ENCODE data around the gene BPIFB3.
"Not testable (repeated sequence)": the region's sequence is repeated elsewhere in the genome, so short reads cannot be mapped to it uniquely, and the experiment has no call there.

Gene BPIFB3

GRCh38 chr20:33092361-33092760, 38.7 kb downstream of the BPIFB3 start:
- DNase-seq: no peak

GRCh38 chr20:33093074-33093473, 39.4 kb downstream of the BPIFB3 start:
- DNase-seq: no peak

- no peak for DNase-seq
Measured at GRCh38 chr20:33093582-33093981, 39.9 kb downstream of the BPIFB3 start.

- no peak for DNase-seq
Measured at GRCh38 chr20:33095249-33095648, 41.5 kb downstream of the BPIFB3 start.

GRCh38 chr20:33095902-33096584, 42.3 kb downstream of the BPIFB3 start:
- DNase-seq: peak; percentile 86

GRCh38 chr20:33097001-33097400, 43.3 kb downstream of the BPIFB3 start:
- DNase-seq: no peak

- DNase-seq: no peak
Measured at GRCh38 chr20:33099843-33100538, 46.3 kb downstream of the BPIFB3 start.

- DNase-seq: no peak
Measured at GRCh38 chr20:33103556-33103955, 49.9 kb downstream of the BPIFB3 start.

GRCh38 chr20:33104336-33104735, 50.6 kb downstream of the BPIFB3 start:
- no peak for DNase-seq

GRCh38 chr20:33105316-33105924, 51.7 kb downstream of the BPIFB3 start:
- no peak for DNase-seq

- peak; percentile 58 for DNase-seq
Measured at GRCh38 chr20:33106058-33106620, 52.4 kb downstream of the BPIFB3 start.

GRCh38 chr20:33108661-33109060, 55.0 kb downstream of the BPIFB3 start:
- no peak for DNase-seq

- no peak for DNase-seq
Measured at GRCh38 chr20:33110147-33110825, 56.6 kb downstream of the BPIFB3 start.

- DNase-seq: no peak
Measured at GRCh38 chr20:33111306-33111705, 57.6 kb downstream of the BPIFB3 start.

- DNase-seq: no peak
Measured at GRCh38 chr20:33112547-33113386, 59.1 kb downstream of the BPIFB3 start.

GRCh38 chr20:33113387-33113908, 59.7 kb downstream of the BPIFB3 start:
- no peak for DNase-seq

- DNase-seq: not testable (repeated sequence)
Measured at GRCh38 chr20:33115501-33115900, 61.8 kb downstream of the BPIFB3 start.

- DNase-seq: no peak
Measured at GRCh38 chr20:33119725-33120720, 66.3 kb downstream of the BPIFB3 start.

- DNase-seq: no peak
Measured at GRCh38 chr20:33120934-33121333, 67.2 kb downstream of the BPIFB3 start.

- not testable (repeated sequence) for DNase-seq
Measured at GRCh38 chr20:33122297-33122696, 68.6 kb downstream of the BPIFB3 start.

All from NCI-H510A treated with DMSO at 0.1 percent for 48 hours (cell line).